ENCODE results near the gene FAM120B.

FAM120B gene

GRCh38 chr6:170293341-170294231, 13.0 kb upstream of the FAM120B start:
- no peak for DNase-seq (ENCODE audit: low spot score)
- ChIA-PET CTCF (interaction anchor here (0.5 to 6.3 kb wide), 8 partner anchors 10 to 1337 kb away, joined by 3 to 39 read pairs (median 4); no protein-coding TSS in a partner anchor), POLR2A (ENCODE audit: low non-redundant PET) (no interaction called here)
- no peak for TF ChIP-seq CTCF (conservative IDR thresholded peaks at IDR 0.05; ENCODE audit: low read depth)
- H3K27ac ChIP-seq, result no peak overlapping the region

GRCh38 chr6:170294298-170294730, 12.2 kb upstream of the FAM120B start:
- POLR2A ChIA-PET (ENCODE audit: low non-redundant PET), result no interaction called here
- CTCF ChIA-PET, result interaction anchor here (0.5 to 6.3 kb wide), 4 partner anchors 10 to 463 kb away, joined by 3 to 39 read pairs (median 5); no protein-coding TSS in a partner anchor
- no peak for DNase-seq (ENCODE audit: low spot score)
- no peak for TF ChIP-seq CTCF (conservative IDR thresholded peaks at IDR 0.05; ENCODE audit: low read depth)
- H3K27ac ChIP-seq, result no peak overlapping the region

GRCh38 chr6:170294813-170295509, 11.6 kb upstream of the FAM120B start:
- DNase-seq (ENCODE audit: low spot score), result no peak
- H3K27ac ChIP-seq, result no peak overlapping the region
- no peak for TF ChIP-seq CTCF (conservative IDR thresholded peaks at IDR 0.05; ENCODE audit: low read depth)
- ChIA-PET CTCF (interaction anchor here (0.7 to 6.3 kb wide), 3 partner anchors 223 to 464 kb away, joined by 4 to 39 read pairs (median 6); no protein-coding TSS in a partner anchor), POLR2A (ENCODE audit: low non-redundant PET) (no interaction called here)

- H3K27ac ChIP-seq, result no peak overlapping the region
- POLR2A ChIA-PET (ENCODE audit: low non-redundant PET), result no interaction called here
- CTCF ChIA-PET, result interaction anchor here (0.6 kb wide), 1 partner anchor 464 kb away, joined by 6 read pairs; no protein-coding TSS in a partner anchor
- no peak for TF ChIP-seq CTCF (conservative IDR thresholded peaks at IDR 0.05; ENCODE audit: low read depth)
- DNase-seq (ENCODE audit: low spot score), result no peak
Measured at GRCh38 chr6:170295510-170296422, 10.8 kb upstream of the FAM120B start.

- TF ChIP-seq CTCF (conservative IDR thresholded peaks at IDR 0.05; ENCODE audit: low read depth), result no peak
- ChIA-PET CTCF (interaction anchor here (0.6 kb wide), 1 partner anchor 465 kb away, joined by 6 read pairs; no protein-coding TSS in a partner anchor), POLR2A (ENCODE audit: low non-redundant PET) (interaction anchor here (0.8 kb wide), 1 partner anchor 10 kb away, joined by 3 read pairs; no protein-coding TSS in a partner anchor)
- no peak for DNase-seq (ENCODE audit: low spot score)
- H3K27ac ChIP-seq, result no peak overlapping the region
Measured at GRCh38 chr6:170296423-170296745, 10.2 kb upstream of the FAM120B start.

All from RWPE1 (cell line).